Epithelial cell of esophagus (primary cell): ENCODE results near the gene WDFY4.

Source experiments
- DNase-seq: peaks from one replicate; pipeline ENCODE4 v3.0.0; 2010; ENCODE audit warnings: low read depth
- H3K4me3 ChIP-seq: 2 replicates; pipeline ENCODE4 v1.5.1; 2011; ENCODE audit warnings: mild to moderate bottlenecking, low read length, control low read depth
- TF ChIP-seq, protein P1 (sequence below): IDR thresholded peaks from 2 replicates; pipeline ENCODE4 v1.5.1; 2011; ENCODE audit warnings: low read depth, mild to moderate bottlenecking, low read length, control low read depth, inconsistent platforms; ENCODE audit not compliant: insufficient read depth; ENCODE audit errors: missing control alignments

WDFY4 gene

DNA sequence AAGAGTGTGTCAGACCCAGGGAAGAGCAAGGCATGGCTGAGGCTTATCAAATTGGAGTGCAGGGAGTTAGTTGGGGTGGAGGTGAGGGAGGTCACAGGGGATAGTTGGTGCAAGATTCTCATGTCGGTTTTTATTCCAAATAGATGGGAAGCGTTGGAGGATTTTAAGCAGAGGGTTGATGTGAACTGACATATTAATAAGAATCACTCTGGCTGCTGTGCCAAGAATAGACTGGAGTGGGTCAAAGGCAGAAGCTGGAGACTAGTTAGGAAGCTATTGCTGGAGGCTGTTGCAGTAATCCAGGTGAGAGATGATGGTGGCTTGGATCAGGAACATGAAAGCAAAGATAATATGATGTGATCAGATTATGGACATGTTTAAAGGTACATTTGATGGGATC is 218.5 kb downstream of the WDFY4 start:
- no peak overlapping the region for H3K4me3 ChIP-seq
- DNase-seq: no peak
- TF ChIP-seq, protein P1, sequence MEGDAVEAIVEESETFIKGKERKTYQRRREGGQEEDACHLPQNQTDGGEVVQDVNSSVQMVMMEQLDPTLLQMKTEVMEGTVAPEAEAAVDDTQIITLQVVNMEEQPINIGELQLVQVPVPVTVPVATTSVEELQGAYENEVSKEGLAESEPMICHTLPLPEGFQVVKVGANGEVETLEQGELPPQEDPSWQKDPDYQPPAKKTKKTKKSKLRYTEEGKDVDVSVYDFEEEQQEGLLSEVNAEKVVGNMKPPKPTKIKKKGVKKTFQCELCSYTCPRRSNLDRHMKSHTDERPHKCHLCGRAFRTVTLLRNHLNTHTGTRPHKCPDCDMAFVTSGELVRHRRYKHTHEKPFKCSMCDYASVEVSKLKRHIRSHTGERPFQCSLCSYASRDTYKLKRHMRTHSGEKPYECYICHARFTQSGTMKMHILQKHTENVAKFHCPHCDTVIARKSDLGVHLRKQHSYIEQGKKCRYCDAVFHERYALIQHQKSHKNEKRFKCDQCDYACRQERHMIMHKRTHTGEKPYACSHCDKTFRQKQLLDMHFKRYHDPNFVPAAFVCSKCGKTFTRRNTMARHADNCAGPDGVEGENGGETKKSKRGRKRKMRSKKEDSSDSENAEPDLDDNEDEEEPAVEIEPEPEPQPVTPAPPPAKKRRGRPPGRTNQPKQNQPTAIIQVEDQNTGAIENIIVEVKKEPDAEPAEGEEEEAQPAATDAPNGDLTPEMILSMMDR: no peak

DNA sequence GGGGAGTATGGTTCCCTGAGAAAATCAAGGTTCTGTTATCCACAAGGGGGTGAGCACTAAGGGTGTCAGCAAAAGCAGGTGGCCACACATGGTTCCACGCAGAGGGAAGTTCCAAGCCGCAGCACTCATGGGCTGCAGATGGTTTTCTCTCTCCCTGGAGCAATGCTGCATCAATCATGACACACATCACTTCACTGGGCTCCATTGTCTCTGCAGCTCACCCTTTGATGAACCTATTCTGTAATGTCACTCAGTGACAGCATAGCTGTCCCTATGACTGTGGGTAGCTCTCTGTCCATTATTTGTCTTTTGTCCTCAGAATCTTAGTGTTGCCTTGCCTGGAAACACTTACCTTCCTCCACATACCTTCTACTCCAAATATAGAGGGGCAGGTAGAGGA is 220.2 kb downstream of the WDFY4 start:
- H3K4me3 ChIP-seq: no peak overlapping the region
- DNase-seq: no peak
- TF ChIP-seq, protein P1: no peak

DNA sequence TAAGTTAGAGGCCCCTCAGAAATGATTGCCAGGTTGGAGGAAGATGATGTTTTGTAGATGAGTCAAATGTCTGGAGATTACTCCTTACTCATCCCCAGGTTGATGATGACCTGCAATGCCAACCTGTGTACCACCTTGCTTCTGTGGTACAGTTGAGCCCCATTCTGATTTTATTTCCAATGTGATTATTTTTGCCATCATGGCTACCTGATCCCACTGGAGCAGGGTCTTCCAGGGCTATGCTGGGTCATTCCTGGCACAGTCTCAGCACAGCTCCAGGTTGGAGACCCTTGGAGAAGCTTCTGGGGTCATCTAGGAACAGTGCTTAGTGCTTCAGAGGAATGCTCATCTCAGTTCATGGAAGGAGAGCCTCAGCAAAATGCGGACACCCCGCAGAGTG is 220.6 kb downstream of the WDFY4 start:
- TF ChIP-seq, protein P1: no peak
- DNase-seq: no peak
- H3K4me3 ChIP-seq: no peak overlapping the region

DNA sequence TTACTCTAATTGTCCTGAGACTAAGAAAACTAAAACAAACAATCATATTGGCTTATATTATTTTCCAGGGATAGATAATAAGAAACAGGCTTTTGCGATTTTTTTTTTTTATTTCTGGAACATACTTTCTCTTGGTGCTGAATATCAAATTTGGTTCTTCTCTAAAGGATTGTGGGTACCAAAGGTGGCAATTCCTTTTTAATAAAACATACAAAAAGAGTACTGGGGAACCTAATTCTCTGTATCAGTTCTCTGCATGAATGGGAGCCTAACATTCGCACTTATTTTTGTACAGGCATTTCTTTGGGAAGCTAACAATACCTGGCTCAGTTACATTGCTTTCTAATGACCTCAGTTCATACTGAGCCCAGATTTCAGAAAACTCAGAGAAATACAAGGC is 222.2 kb downstream of the WDFY4 start:
- TF ChIP-seq, protein P1: no peak
- DNase-seq: no peak
- H3K4me3 ChIP-seq: no peak overlapping the region

DNA sequence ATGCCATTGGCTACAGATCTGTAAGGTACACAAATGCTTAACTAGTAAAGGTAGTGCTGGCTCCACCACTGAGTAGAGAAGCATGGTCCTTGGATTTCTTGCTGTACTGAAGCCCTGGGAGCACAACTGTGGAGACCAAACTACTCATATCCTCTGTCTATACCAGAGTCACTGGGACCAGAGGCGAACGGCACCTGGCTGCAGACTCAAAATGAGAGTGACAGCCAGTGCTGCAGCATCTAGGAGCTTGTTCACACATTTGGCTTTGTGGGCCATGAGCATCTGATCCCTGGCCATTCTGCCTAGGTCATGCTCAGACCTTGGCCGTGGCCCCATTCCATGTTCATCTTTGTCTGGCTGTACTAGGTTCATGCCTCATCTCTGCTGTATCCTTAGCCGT is 223.1 kb downstream of the WDFY4 start:
- H3K4me3 ChIP-seq: no peak overlapping the region
- TF ChIP-seq, protein P1: no peak
- DNase-seq: no peak

DNA sequence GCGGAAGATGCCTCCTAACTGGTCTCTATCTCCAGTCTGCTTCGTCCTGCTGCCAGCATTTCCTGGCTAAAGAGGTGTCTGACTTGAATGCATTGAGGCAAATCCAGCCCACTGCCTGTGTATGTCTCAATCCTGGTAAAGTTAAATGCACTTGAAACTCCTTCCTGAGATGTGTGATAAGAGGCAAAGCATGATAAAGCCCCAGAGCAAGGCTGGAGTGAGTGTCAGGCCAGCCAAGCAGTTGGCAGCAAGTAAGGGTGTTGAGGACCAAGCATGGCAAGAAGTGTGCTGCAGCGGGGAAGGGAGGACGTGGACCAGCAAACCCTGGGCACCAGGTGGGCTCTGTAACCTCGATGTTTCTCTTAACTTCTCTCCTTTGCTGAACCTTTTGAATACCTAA is 225.9 kb downstream of the WDFY4 start:
- H3K4me3 ChIP-seq: no peak overlapping the region
- TF ChIP-seq, protein P1: no peak
- DNase-seq: no peak

DNA sequence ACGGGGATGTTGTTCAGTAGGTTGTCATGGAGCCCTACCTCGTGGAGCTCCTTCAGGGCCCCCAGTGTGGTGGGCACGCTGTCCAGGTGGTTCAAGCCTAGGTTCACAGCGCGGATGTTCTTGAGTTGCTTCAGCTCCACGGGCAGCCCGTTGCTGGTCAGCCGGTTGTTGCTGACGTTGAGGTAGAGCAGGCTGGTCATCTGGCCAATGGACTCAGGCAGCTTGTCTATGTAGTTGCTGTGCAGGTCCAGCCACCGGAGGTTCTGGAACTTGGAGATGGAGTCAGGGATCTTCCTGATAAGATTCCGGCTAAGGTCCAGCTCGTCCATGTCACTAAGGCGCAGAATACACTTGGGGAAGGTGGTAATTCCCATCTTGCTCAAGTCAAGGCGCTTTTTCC is 229.0 kb downstream of the WDFY4 start:
- TF ChIP-seq, protein P1: no peak
- DNase-seq: no peak
- no peak overlapping the region for H3K4me3 ChIP-seq
